ENCODE measurements around the gene NLRP13. TPM values are rescaled to one million over a fixed set of nuclear protein-coding genes. Genes with fewer than 3 reads are reported as not detected.

The NLRP13 gene
- total and polyA plus RNA-seq, 7 experiments from 2014 or later = not detected

DNA sequence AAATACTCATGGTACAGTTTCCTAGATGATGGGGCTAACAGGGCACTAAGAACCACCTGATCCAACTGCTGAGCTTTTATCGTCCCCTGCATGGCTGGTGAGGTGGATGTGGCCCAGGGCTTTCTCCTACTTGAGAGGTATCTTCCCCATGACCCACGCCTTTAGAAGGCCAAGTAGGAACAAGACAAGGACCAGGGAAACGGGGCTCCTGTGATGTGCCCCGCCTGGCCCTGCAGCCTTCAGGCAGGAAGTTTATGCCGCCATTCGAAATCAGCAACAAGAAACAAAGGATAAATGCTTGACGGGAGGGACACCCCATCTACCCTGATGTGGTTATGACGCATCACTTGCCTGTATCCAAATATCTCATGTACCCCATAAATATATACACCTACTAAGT lies 4.1 kb downstream of the NLRP13 start:
- DNase-seq = no peak

GRCh38 chr19:55923556-55923955 lies 8.6 kb downstream of the NLRP13 start:
- Mint-ChIP-seq H3K9me3 (peaks cover 13 to 86% (median 36%) of the 10 kb centered on the region in 11 donors), H3K4me3 (no peak overlapping the region), H3K27ac (no peak overlapping the region), H3K36me3 (peaks cover 0 to 7% (median 0%) of the 10 kb centered on the region in 5 donors), H3K27me3 (peaks cover 0 to 16% (median 0%) of the 10 kb centered on the region in 5 donors), H3K4me1 (no peaks in the 10 kb centered on the region)
- H3K9me3 ChIP-seq (ENCODE audit: control insufficient read depth in 2 of 3, low read length in 3 of 3) = peaks cover 0 to 10% (median 0%) of the 10 kb centered on the region in 3 experiments
- H3K4me3 ChIP-seq (ENCODE audit: low read length) = no peak overlapping the region
- H3K27ac ChIP-seq (ENCODE audit: low read depth, low read length) = no peak overlapping the region
- DNase-seq (no peak), ATAC-seq (no peak)
- no peaks in the 10 kb centered on the region for H3K36me3 ChIP-seq (ENCODE audit: control insufficient read depth in 2 of 3, insufficient read depth in 3 of 3, low read length in 3 of 3)
- ChIA-PET POLR2A (no interaction called here), CTCF (no interaction called here)
- H3K4me1 ChIP-seq (ENCODE audit: control insufficient read depth in 2 of 2, insufficient read depth in 2 of 2, low read length in 2 of 2) = no peaks in the 10 kb centered on the region
- no peaks in the 10 kb centered on the region for H3K27me3 ChIP-seq (ENCODE audit: control insufficient read depth in 2 of 2, insufficient read depth in 2 of 2, low read length in 2 of 2)
- intact Hi-C loops (cut with micrococcal nuclease) = no loop called here

More for the DNA sequence above, 4.1 kb downstream of the NLRP13 start:
- Mint-ChIP-seq H3K36me3 (peaks cover 0 to 11% (median 0%) of the 10 kb centered on the region in 5 donors), H3K4me1 (no peaks in the 10 kb centered on the region), H3K27ac (no peak overlapping the region), H3K9me3 (peaks cover 10 to 65% (median 33%) of the 10 kb centered on the region in 11 donors), H3K27me3 (peaks cover 0 to 19% (median 0%) of the 10 kb centered on the region in 5 donors), H3K4me3 (no peak overlapping the region)
- no peaks in the 10 kb centered on the region for H3K4me1 ChIP-seq (ENCODE audit: control insufficient read depth in 2 of 2, insufficient read depth in 2 of 2, low read length in 2 of 2)
- H3K27ac ChIP-seq (ENCODE audit: low read depth, low read length) = no peak overlapping the region
- no peak overlapping the region for H3K4me3 ChIP-seq (ENCODE audit: low read length)
- CTCF ChIA-PET = no interaction called here
- POLR2A ChIA-PET = no interaction called here
- no peaks in the 10 kb centered on the region for H3K27me3 ChIP-seq (ENCODE audit: control insufficient read depth in 2 of 2, insufficient read depth in 2 of 2, low read length in 2 of 2)
- no peaks in the 10 kb centered on the region for H3K36me3 ChIP-seq (ENCODE audit: control insufficient read depth in 2 of 3, insufficient read depth in 3 of 3, low read length in 3 of 3)
- H3K9me3 ChIP-seq (ENCODE audit: control insufficient read depth in 2 of 3, low read length in 3 of 3) = peaks cover 0 to 10% (median 0%) of the 10 kb centered on the region in 3 experiments
- no peak for ATAC-seq
- intact Hi-C loops (cut with micrococcal nuclease) = no loop called here

DNA sequence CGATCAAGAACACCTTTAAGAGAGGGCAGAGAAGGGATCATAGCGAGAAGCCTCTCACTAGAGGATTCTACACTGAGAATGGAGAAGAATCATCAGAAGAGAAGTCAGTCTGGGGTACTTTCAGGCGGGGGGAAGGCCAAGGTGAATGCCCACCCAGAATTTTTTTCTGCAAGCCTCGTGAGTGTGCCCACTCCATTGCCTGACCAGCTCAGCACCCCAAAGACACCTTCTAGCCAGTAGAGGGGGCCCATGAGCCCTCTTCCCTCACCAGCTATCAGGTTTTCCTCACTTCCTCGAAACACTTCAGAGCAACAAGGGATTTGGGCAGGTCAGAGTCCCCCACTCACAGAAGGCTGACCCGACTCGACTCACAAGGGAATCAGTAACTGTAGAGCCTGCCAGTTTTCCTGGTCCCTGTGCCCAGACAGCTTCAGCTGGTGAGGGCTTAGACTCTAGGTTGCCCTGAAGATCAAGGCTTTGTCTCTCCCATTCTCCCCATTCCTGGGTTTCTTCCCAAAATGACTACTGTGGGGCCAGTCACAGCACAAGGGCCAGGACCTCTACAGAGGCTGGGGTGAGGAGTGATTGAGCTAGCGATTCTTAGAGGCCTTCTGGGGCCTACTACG lies 18.4 kb downstream of the NLRP13 start:
- ATAC-seq (no peak), DNase-seq (no peak)
- H3K4me3 ChIP-seq (ENCODE audit: low read length) = no peak overlapping the region
- peaks cover 20 to 85% (median 30%) of the 10 kb centered on the region in 11 donors for H3K9me3 Mint-ChIP-seq
- no peak overlapping the region for H3K27ac ChIP-seq (ENCODE audit: low read depth, low read length)
- H3K27me3 ChIP-seq (ENCODE audit: control insufficient read depth in 2 of 2, insufficient read depth in 2 of 2, low read length in 2 of 2) = no peaks in the 10 kb centered on the region
- H3K4me1 ChIP-seq (ENCODE audit: control insufficient read depth in 2 of 2, insufficient read depth in 2 of 2, low read length in 2 of 2) = no peaks in the 10 kb centered on the region
- no peaks in the 10 kb centered on the region for H3K9me3 ChIP-seq (ENCODE audit: control insufficient read depth in 2 of 3, low read length in 3 of 3)
- H3K4me3 Mint-ChIP-seq = no peak overlapping the region
- H3K27ac Mint-ChIP-seq = no peak overlapping the region
- ChIA-PET POLR2A (no interaction called here), CTCF (no interaction called here)
- H3K36me3 ChIP-seq (ENCODE audit: control insufficient read depth in 2 of 3, insufficient read depth in 3 of 3, low read length in 3 of 3) = no peaks in the 10 kb centered on the region
- H3K36me3 Mint-ChIP-seq = peaks cover 0 to 14% (median 0%) of the 10 kb centered on the region in 5 donors
- H3K27me3 Mint-ChIP-seq = peaks cover 0 to 28% (median 5%) of the 10 kb centered on the region in 5 donors
- intact Hi-C loops (cut with micrococcal nuclease) = no loop called here
- no peaks in the 10 kb centered on the region for H3K4me1 Mint-ChIP-seq

GRCh38 chr19:55912916-55913315 lies 19.2 kb downstream of the NLRP13 start:
- no peak overlapping the region for H3K27ac Mint-ChIP-seq
- H3K36me3 ChIP-seq (ENCODE audit: control insufficient read depth in 2 of 3, insufficient read depth in 3 of 3, low read length in 3 of 3) = no peaks in the 10 kb centered on the region

DNA sequence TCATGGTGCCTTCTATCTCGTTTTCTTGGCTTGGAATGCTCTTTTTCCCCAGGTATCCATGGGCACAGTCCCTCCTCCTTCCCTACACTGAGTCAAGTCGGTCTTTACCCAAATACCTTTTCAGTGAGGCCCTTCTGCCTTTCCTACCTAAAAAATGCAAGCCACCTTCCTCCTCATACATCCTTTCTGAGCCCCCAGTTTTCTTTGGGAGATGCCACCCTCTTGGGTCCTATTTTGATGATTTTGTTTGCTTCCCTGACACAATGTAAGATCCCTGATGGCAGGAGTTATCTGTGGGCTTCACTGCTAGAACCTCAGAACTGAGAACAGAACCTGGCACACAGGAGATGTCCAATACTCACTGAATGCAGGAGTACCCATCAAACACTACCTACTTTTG lies 22.3 kb downstream of the NLRP13 start:
- peaks cover 0 to 32% (median 11%) of the 10 kb centered on the region in 5 donors for H3K27me3 Mint-ChIP-seq
- DNase-seq = no peak
- Histone ChIP-seq H3K27ac (ENCODE audit: low read depth, low read length) (no peak overlapping the region), H3K4me3 (ENCODE audit: low read length) (no peak overlapping the region), H3K4me1 (ENCODE audit: control insufficient read depth in 2 of 2, insufficient read depth in 2 of 2, low read length in 2 of 2) (no peaks in the 10 kb centered on the region), H3K27me3 (ENCODE audit: control insufficient read depth in 2 of 2, insufficient read depth in 2 of 2, low read length in 2 of 2) (no peaks in the 10 kb centered on the region), H3K36me3 (ENCODE audit: control insufficient read depth in 2 of 3, insufficient read depth in 3 of 3, low read length in 3 of 3) (no peaks in the 10 kb centered on the region), H3K9me3 (ENCODE audit: control insufficient read depth in 2 of 3, low read length in 3 of 3) (no peaks in the 10 kb centered on the region)
- H3K9me3 Mint-ChIP-seq = peaks cover 4 to 74% (median 16%) of the 10 kb centered on the region in 11 donors
- no peak overlapping the region for H3K27ac Mint-ChIP-seq
- ATAC-seq = no peak
- ChIA-PET POLR2A (no interaction called here), CTCF (no interaction called here)
- peaks cover 0 to 9% (median 0%) of the 10 kb centered on the region in 5 donors for H3K36me3 Mint-ChIP-seq
- no peaks in the 10 kb centered on the region for H3K4me1 Mint-ChIP-seq
- no peak overlapping the region for H3K4me3 Mint-ChIP-seq
- intact Hi-C loops (cut with micrococcal nuclease) = no loop called here

More at GRCh38 chr19:55912916-55913315, 19.2 kb downstream of the NLRP13 start:
- Histone ChIP-seq H3K4me3 (ENCODE audit: low read length) (no peak overlapping the region), H3K27me3 (ENCODE audit: control insufficient read depth in 2 of 2, insufficient read depth in 2 of 2, low read length in 2 of 2) (no peaks in the 10 kb centered on the region), H3K27ac (ENCODE audit: low read depth, low read length) (no peak overlapping the region), H3K9me3 (ENCODE audit: control insufficient read depth in 2 of 3, low read length in 3 of 3) (no peaks in the 10 kb centered on the region), H3K4me1 (ENCODE audit: control insufficient read depth in 2 of 2, insufficient read depth in 2 of 2, low read length in 2 of 2) (no peaks in the 10 kb centered on the region)
- Mint-ChIP-seq H3K9me3 (peaks cover 15 to 83% (median 27%) of the 10 kb centered on the region in 11 donors), H3K36me3 (peaks cover 0 to 14% (median 0%) of the 10 kb centered on the region in 5 donors), H3K27me3 (peaks cover 0 to 28% (median 5%) of the 10 kb centered on the region in 5 donors), H3K4me3 (no peak overlapping the region), H3K4me1 (no peaks in the 10 kb centered on the region)
- ChIA-PET CTCF (no interaction called here), POLR2A (no interaction called here)
- ATAC-seq = no peak
- no peak for DNase-seq
- intact Hi-C loops (cut with micrococcal nuclease) = no loop called here

DNA sequence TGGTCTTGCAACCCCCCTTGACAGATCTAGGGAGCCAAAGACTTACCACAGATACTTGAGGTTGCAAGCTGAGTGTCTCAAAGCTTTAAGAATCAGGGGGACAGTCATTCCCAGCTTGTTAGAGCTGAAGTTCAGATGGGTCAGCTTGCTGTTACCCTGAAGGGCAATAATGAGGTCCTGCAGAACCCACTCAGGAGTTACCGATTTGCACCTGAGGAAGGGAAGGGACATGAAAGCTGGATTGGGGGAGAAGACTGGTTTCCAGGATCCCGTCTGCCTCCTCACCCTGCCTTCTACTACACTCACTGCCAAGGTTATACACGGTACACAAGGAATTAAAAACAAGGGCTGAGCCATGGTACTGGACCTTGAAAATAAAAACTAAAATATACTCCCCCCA lies 24.4 kb downstream of the NLRP13 start:
- H3K4me1 Mint-ChIP-seq = no peaks in the 10 kb centered on the region
- Histone ChIP-seq H3K27ac (ENCODE audit: low read depth, low read length) (no peak overlapping the region), H3K4me1 (ENCODE audit: control insufficient read depth in 2 of 2, insufficient read depth in 2 of 2, low read length in 2 of 2) (no peaks in the 10 kb centered on the region), H3K36me3 (ENCODE audit: control insufficient read depth in 2 of 3, insufficient read depth in 3 of 3, low read length in 3 of 3) (no peaks in the 10 kb centered on the region), H3K4me3 (ENCODE audit: low read length) (no peak overlapping the region), H3K27me3 (ENCODE audit: control insufficient read depth in 2 of 2, insufficient read depth in 2 of 2, low read length in 2 of 2) (no peaks in the 10 kb centered on the region), H3K9me3 (ENCODE audit: control insufficient read depth in 2 of 3, low read length in 3 of 3) (no peaks in the 10 kb centered on the region)
- H3K27me3 Mint-ChIP-seq = peaks cover 0 to 34% (median 11%) of the 10 kb centered on the region in 5 donors
- ChIA-PET CTCF (no interaction called here), POLR2A (no interaction called here)
- peaks cover 0 to 13% (median 0%) of the 10 kb centered on the region in 5 donors for H3K36me3 Mint-ChIP-seq
- intact Hi-C loops (cut with micrococcal nuclease) = no loop called here
- ATAC-seq (no peak), DNase-seq (no peak)
- H3K4me3 Mint-ChIP-seq = no peak overlapping the region
- no peak overlapping the region for H3K27ac Mint-ChIP-seq
- peaks cover 0 to 68% (median 17%) of the 10 kb centered on the region in 11 donors for H3K9me3 Mint-ChIP-seq

DNA sequence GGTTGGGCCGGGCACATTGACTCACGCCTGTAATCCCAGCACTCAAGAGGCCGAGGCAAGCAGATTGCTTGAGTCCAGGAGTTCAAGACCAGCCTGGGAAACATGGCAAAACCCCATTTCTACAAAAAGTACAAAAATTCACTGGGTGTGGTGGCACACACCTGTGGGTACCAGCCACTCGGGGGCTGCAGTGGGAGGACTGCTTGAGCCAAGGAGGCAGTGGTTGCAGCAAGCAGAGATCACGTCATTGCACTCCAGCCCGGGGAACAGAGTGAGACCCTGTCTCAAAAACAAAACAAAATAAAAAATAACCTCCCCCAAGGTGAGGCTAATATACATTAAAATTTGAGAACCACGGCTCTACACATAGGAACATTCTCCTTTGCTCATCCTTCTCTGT lies 24.9 kb downstream of the NLRP13 start:
- H3K36me3 ChIP-seq (ENCODE audit: control insufficient read depth in 2 of 3, insufficient read depth in 3 of 3, low read length in 3 of 3) = no peaks in the 10 kb centered on the region
- intact Hi-C loops (cut with micrococcal nuclease) = no loop called here
- H3K9me3 ChIP-seq (ENCODE audit: control insufficient read depth in 2 of 3, low read length in 3 of 3) = no peaks in the 10 kb centered on the region
- H3K4me3 Mint-ChIP-seq = no peak overlapping the region
- peaks cover 0 to 31% (median 11%) of the 10 kb centered on the region in 5 donors for H3K27me3 Mint-ChIP-seq
- H3K27ac Mint-ChIP-seq = no peak overlapping the region
- CTCF ChIA-PET = no interaction called here
- ATAC-seq (no peak), DNase-seq (no peak)
- H3K9me3 Mint-ChIP-seq = peaks cover 0 to 67% (median 17%) of the 10 kb centered on the region in 11 donors
- POLR2A ChIA-PET = no interaction called here
- no peaks in the 10 kb centered on the region for H3K27me3 ChIP-seq (ENCODE audit: control insufficient read depth in 2 of 2, insufficient read depth in 2 of 2, low read length in 2 of 2)
- H3K36me3 Mint-ChIP-seq = peaks cover 0 to 10% (median 0%) of the 10 kb centered on the region in 5 donors
- H3K27ac ChIP-seq (ENCODE audit: low read depth, low read length) = no peak overlapping the region
- H3K4me1 Mint-ChIP-seq = no peaks in the 10 kb centered on the region
- no peak overlapping the region for H3K4me3 ChIP-seq (ENCODE audit: low read length)
- H3K4me1 ChIP-seq (ENCODE audit: control insufficient read depth in 2 of 2, insufficient read depth in 2 of 2, low read length in 2 of 2) = no peaks in the 10 kb centered on the region
